ENCODE data around the gene ERGIC3.

The ERGIC3 gene

DNA sequence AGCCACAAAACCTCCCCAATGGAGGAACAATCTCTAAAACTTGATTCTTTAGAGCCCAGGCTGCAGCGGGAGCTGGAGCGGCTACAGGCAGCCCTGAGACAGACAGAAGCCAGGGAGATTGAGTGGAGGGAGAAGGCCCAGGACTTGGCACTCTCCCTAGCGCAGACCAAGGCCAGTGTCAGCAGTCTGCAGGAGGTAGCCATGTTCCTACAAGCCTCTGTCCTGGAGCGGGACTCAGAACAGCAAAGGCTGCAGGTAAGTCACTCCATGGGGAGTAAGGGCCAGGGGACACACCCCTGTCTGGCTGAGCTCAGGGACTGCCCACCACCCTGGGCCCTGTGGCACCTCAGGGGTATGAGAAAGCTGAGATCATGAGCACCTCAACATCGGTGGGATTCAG is 37.1 kb upstream of the ERGIC3 start:
- Histone ChIP-seq H3K9me2 (replicated peaks; ENCODE audit: control insufficient read depth, low read length) (no peaks in the 10 kb centered on the region), H3K79me2 (ENCODE audit: control insufficient read depth, low read length) (no peaks in the 10 kb centered on the region), H3F3A (ENCODE audit: control insufficient read depth, insufficient read depth) (no peaks in the 10 kb centered on the region; the same call in 1 of the 2 replicates), H4K20me1 (ENCODE audit: control insufficient read depth, insufficient read depth, low read depth, low read length) (no peaks in the 10 kb centered on the region), H3K4me1 (ENCODE audit: control insufficient read depth, low read length) (peaks cover 21% of the 10 kb centered on the region), H3K4me2 (ENCODE audit: low read length) (no peak overlapping the region), H3K27me3 (ENCODE audit: control insufficient read depth, low read length) (no peaks in the 10 kb centered on the region), H3K4me3 (ENCODE audit: low read length) (no peak overlapping the region), H3K36me3 (ENCODE audit: control insufficient read depth, low read length) (peaks cover 72% of the 10 kb centered on the region), H3K9me3 (ENCODE audit: control insufficient read depth, insufficient read depth, low read length) (no peaks in the 10 kb centered on the region), H3K27ac (ENCODE audit: low read depth, low read length) (no peak overlapping the region)
- TF ChIP-seq EZH2phosphoT487 (IDR thresholded peaks at IDR 0.05; ENCODE audit: borderline replicate concordance, low read length), result no peak
- TF ChIP-seq, protein P1, sequence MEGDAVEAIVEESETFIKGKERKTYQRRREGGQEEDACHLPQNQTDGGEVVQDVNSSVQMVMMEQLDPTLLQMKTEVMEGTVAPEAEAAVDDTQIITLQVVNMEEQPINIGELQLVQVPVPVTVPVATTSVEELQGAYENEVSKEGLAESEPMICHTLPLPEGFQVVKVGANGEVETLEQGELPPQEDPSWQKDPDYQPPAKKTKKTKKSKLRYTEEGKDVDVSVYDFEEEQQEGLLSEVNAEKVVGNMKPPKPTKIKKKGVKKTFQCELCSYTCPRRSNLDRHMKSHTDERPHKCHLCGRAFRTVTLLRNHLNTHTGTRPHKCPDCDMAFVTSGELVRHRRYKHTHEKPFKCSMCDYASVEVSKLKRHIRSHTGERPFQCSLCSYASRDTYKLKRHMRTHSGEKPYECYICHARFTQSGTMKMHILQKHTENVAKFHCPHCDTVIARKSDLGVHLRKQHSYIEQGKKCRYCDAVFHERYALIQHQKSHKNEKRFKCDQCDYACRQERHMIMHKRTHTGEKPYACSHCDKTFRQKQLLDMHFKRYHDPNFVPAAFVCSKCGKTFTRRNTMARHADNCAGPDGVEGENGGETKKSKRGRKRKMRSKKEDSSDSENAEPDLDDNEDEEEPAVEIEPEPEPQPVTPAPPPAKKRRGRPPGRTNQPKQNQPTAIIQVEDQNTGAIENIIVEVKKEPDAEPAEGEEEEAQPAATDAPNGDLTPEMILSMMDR (IDR thresholded peaks at IDR 0.05; ENCODE audit: low read depth, low read length, poor library complexity, severe bottlenecking), result no peak

DNA sequence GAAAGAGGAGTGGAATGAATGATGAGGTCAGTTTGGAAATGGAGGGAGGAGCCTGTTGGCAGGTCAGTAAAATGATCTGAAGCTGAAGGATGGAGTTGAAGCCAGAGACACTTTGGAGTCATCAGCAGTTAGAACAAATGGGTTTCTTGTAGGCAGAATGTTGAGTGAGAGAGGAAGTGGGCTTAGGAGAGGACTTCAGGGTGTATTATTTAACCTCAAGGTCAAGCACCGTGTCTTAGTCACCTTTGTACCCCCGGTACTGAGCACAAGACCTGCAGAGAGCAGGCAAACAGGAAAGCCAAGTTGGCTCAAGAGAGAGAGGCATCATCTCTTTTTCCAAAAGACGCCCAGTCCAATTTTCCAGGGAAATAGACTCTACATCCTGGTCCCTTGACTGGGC is 35.7 kb upstream of the ERGIC3 start:
- peaks cover 21% of the 10 kb centered on the region for H3K4me1 ChIP-seq (ENCODE audit: control insufficient read depth, low read length)
- TF ChIP-seq, protein P1 (IDR thresholded peaks at IDR 0.05; ENCODE audit: low read depth, low read length, poor library complexity, severe bottlenecking), result no peak
- TF ChIP-seq EZH2phosphoT487 (IDR thresholded peaks at IDR 0.05; ENCODE audit: borderline replicate concordance, low read length), result no peak
- no peaks in the 10 kb centered on the region for H4K20me1 ChIP-seq (ENCODE audit: control insufficient read depth, insufficient read depth, low read depth, low read length)
- H3K27me3 ChIP-seq (ENCODE audit: control insufficient read depth, low read length), result no peaks in the 10 kb centered on the region
- H3K79me2 ChIP-seq (ENCODE audit: control insufficient read depth, low read length), result no peaks in the 10 kb centered on the region
- H3K4me3 ChIP-seq (ENCODE audit: low read length), result no peak overlapping the region
- H3K4me2 ChIP-seq (ENCODE audit: low read length), result no peak overlapping the region
- no peaks in the 10 kb centered on the region for H3K9me2 ChIP-seq (replicated peaks; ENCODE audit: control insufficient read depth, low read length)
- H3K27ac ChIP-seq (ENCODE audit: low read depth, low read length), result no peak overlapping the region
- peaks cover 77% of the 10 kb centered on the region for H3K36me3 ChIP-seq (ENCODE audit: control insufficient read depth, low read length)
- no peaks in the 10 kb centered on the region; the same call in 1 of the 2 replicates for H3F3A ChIP-seq (ENCODE audit: control insufficient read depth, insufficient read depth)
- H3K9me3 ChIP-seq (ENCODE audit: control insufficient read depth, insufficient read depth, low read length), result no peaks in the 10 kb centered on the region

DNA sequence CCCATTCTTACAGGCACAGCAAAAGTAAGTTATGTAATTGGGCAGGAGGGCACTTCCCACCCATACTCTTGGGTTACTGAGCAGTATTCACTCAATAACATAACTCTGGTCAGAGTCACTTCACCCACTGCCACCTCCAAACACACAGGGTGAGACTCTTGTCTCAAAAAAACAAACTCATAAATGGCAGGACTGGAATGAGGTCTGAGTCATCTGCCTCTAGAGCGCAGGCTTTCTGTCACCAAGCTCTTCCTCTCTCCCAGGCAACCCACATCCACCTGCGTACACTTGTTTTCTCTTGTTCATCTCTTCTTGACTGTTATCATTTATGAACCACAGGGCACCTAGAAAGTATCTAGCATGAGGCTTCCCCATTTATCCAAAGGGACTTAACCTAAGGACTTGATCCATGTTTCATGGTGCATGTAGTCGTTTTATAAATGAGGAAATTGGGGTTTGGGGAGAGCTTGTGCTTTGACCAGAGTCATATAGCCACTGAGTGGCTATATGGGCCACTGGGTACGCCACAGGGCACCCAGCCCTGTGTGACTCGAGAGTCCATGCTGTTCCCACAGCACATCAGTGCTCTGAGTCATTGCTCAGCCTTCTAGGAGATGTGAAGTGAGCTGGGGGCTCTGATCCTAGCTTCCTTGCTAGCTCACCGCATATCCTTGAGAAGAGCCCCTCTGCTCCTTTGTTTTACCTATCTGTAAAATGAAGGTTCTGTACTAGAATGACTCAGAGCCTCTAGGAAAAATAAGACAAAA is 34.8 kb upstream of the ERGIC3 start:
- Histone ChIP-seq H3K4me1 (ENCODE audit: control insufficient read depth, low read length) (peaks cover 14% of the 10 kb centered on the region), H3K27ac (ENCODE audit: low read depth, low read length) (no peak overlapping the region), H3K9me3 (ENCODE audit: control insufficient read depth, insufficient read depth, low read length) (no peaks in the 10 kb centered on the region), H3F3A (ENCODE audit: control insufficient read depth, insufficient read depth) (no peaks in the 10 kb centered on the region; the same call in 1 of the 2 replicates), H3K27me3 (ENCODE audit: control insufficient read depth, low read length) (no peaks in the 10 kb centered on the region), H3K4me2 (ENCODE audit: low read length) (no peak overlapping the region), H4K20me1 (ENCODE audit: control insufficient read depth, insufficient read depth, low read depth, low read length) (no peaks in the 10 kb centered on the region), H3K4me3 (ENCODE audit: low read length) (no peak overlapping the region), H3K79me2 (ENCODE audit: control insufficient read depth, low read length) (no peaks in the 10 kb centered on the region), H3K36me3 (ENCODE audit: control insufficient read depth, low read length) (peaks cover 78% of the 10 kb centered on the region), H3K9me2 (replicated peaks; ENCODE audit: control insufficient read depth, low read length) (no peaks in the 10 kb centered on the region)
- TF ChIP-seq EZH2phosphoT487 (IDR thresholded peaks at IDR 0.05; ENCODE audit: borderline replicate concordance, low read length), result no peak
- TF ChIP-seq, protein P1 (IDR thresholded peaks at IDR 0.05; ENCODE audit: low read depth, low read length, poor library complexity, severe bottlenecking), result no peak
